Measurements from ENCODE around the gene ZFAND3.
"Not testable (repeated sequence)": the region's sequence is repeated elsewhere in the genome, so short reads cannot be mapped to it uniquely, and the experiment has no call there.

Gene ZFAND3

DNA sequence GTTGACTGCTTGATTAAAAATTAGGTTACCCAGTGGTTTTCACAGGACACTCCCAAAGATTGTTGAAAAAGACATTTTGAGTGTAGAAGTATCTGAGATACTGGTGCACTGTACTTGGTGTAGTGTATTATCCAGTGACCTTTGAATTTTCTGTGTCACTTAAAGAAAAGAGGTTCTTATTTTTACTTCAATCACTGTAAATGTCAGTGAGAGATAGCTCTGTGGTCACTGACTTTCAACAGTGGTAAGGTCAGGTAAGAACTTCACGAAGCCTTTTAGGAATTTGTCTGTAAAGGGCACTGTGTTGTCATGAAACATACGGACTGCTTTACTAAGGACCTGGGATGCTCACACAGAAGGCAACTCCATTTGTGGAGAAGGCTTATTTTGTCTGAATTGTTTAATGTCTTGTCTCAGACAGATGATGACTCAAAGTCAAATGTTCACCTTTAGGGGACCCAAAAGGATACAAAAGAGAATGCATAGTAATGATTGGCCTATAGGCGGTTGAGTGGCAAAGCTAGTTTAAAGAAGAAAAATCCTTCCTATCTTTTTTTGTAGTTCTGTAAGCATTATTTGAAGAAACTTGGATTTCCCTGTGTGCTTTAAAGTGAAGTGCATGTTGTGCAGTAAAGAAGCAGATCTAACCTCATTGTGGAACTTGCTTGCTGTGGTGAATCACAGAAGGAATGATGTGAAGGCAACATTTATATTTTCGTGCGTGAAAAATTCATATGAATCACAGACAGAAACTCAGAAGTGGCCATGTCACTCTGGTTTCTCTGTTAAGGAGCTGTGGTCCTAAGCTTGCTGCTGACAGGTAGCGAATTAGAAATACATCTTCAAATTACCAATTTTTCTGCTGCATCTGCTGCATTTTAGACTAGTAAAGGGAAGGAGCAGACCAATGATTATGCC is 47.3 kb downstream of the ZFAND3 start:
- no peak for DNase-seq

DNA sequence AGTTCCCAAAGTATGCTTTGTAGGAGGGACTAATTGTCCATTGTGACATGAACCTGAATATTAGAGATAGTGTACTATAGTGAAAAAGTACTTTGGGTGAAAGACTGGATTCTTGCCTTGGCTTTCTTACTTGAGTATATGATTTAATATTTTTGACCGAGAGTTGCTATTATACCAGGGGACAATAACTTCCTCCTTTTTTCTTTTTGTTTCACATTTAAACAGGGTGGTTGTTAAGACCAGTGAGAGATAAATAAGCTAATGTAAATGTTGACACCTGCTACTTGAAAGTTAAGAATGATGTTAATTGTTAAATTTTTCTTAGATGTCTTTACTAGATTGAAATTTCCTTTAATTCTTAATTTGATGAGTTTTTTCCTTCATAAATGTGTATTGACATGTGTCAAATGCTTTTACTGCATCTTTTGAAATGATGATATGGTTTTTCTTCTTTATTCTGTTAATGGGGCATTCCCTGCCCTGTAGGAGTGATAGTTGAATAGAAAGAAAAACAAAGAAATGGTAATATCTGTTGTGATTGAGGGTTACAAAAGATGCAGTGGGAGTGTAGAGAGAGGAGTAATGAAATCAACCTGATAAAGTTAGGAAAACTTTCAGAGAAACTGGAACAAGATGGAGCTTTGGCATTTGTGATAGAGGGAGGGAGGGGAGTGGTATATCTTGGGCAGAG is 48.4 kb downstream of the ZFAND3 start:
- no peak for DNase-seq

DNA sequence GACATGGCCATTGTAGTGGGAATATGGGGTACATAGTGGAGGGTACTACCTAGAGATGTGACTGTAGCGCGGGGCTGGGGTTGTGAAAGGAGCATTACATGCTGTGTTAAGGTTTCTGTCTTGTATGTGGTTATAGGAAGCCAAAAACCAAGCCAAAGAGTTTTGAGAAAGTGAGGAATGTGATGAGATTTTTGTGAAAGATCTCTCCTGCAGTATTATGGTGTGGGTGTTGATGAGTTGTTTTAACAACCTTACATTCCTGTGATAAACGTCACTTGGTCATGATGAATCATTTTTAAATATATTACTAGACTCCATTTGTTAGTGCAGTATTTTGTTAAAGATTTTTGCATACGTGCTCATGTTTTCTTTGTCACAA is 48.9 kb downstream of the ZFAND3 start:
- no peak for DNase-seq

DNA sequence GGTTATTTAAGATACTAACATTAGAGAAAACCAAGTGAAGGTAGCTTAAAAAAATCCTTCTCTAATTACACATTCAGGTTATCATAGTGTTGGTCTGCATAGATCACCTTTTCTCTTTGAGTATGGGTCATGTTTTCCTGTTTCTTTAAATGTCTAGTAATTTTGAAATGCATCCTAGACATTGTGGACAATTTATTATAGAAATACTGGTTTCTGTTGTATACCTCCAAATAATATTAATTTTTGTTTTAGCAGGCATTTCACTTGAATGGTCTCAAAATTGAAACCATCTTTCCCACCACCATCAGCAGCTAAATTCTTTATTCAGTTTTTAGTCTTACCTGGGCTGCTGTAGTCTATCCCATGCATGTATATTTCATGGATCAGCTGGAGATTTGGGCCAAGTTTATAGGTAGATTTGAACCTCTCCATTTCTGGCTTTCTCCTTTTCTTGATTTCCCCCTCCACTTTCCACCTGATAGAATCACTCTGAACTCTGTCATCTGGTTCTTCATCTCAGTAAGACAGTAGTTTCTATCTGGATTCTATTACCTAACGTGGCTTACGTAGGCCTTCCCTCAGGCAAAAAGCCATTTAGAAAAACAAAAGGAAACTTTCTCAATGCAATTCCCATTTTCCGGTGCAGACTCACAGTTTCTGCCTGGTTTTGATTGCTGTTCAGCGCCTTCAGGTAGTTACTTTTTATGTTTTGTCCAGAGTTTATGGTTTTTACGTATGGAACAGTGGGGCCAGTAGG is 52.3 kb downstream of the ZFAND3 start:
- DNase-seq = no peak

DNA sequence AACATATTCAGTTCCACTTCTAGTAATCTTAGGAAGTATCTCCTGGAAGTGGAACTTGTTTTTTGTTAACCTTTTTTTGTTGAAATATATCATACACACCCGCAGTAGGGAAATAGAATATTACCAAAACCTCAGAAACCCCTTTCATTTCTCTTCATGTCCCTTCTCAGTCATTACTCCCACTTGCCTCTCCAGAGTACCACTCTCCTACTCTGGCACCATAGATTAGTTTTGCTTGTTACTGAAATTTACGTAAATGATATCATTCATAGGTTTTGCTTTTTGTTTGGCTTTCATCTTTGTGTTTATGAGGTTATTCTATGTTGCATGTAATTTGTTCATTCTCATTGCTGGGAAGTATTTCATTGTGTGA is 52.8 kb downstream of the ZFAND3 start:
- DNase-seq = no peak

GRCh38 chr6:37874726-37875125 is 55.2 kb downstream of the ZFAND3 start:
- DNase-seq = no peak

- DNase-seq = no peak
These were observed 56.2 kb downstream of the ZFAND3 start for GRCh38 chr6:37875561-37876309.

DNA sequence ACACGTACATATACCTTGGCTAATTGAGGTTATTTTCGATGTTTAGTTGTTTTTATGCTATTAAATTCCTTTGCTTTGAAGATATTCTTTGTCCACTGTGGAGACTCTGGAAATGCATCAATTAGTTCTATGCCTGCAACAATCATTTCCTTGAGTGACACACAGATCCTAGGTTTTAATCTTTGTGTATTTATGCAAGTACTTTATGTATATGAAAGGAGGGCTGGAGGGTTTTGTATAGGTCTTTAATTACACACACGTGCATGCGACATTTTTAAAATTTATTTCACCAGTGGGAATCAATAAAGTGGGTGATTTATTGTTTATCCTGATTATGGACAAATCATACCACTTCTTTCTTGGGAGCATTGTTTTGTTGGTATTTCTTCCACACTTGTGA is 57.3 kb downstream of the ZFAND3 start:
- DNase-seq = no peak

DNA sequence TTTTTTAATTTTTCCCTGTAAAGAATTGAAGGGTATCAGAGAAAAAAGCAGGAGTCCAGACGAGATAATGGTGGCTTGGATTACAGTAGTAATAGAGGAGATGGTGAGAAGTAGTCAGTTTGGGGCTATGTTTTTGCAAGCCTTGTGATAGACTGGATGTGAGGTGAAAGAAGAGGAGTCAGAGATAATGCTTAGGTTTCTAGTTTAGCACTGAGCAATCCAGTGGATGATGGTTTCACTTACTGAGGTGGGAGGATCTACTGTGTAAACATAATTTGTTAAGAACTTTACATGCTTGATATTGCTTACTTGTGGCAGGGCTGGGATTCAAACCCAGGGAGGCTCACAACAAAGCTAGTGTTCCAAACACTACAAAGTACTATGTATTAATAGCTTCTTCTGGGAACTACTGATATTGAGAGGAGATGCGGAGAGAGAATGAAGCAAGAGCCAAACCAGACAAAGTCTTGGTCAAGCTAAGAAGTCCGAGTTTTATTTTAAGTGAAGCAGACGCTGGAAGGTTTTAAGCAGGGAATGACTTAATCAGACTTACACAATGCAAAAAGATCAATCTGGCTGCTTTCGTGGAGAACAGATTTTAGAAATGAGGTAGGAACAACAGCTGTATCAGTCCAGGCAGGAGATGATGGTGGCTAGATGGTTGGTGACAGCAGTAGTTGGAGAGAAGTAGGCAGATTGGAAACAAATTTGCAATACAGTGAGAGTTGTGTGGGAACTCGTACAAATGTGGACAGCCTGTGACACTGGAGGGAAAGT is 58.0 kb downstream of the ZFAND3 start:
- DNase-seq = no peak

- DNase-seq = no peak
These were observed 58.7 kb downstream of the ZFAND3 start for GRCh38 chr6:37878150-37878710.

DNA sequence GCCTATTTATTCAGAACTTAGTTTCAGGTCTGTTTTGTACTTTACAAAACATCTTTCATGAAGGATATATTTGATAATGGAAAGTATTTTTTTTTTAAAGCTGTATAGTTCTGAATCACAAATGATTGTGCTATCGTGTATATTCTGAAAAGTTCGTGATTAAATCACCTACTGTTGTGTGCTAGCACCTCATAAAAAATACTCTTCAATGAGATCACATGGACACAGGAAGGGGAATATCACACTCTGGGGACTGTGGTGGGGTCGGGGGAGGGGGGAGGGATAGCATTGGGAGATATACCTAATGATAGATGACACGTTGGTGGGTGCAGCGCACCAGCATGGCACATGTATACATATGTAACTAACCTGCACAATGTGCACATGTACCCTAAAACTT is 61.1 kb downstream of the ZFAND3 start:
- DNase-seq = not testable (repeated sequence)

- no peak for DNase-seq
These were observed 62.8 kb downstream of the ZFAND3 start for GRCh38 chr6:37882292-37882691.

DNA sequence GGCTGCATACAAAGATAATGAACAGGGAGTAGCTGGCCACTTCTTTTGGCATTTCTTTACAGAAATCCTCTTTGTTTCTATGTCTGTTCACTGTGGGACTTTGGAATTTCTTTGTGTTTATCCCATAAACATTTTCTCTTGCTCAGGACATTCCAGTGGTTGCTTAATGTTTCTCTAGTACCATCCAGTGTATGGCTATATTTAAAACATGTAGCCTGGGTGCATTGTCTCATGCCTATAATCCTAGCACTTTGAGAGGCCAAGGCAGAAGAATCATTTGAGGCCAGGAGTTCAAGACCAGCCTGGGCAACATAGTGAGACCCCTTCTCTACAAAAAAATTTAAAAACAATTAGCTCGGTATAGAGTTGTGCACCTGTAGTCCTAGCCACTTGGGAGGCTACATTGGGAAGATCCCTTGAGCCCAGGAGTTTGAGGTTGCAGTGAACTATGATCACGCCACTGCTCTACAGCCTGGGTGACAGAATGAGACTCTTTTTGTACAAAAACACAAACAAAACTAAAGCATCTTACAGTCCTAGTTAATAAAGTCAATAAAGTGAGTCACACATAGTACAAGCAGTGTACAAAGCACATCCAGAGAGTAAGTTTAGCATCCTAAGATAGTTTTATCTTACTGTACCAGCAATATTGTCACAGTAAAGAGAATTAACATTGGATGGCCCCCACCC is 63.3 kb downstream of the ZFAND3 start:
- DNase-seq = no peak

- no peak for DNase-seq
These were observed 65.0 kb downstream of the ZFAND3 start for GRCh38 chr6:37884548-37884947.

- no peak for DNase-seq
These were observed 69.5 kb downstream of the ZFAND3 start for GRCh38 chr6:37889051-37889450.

DNA sequence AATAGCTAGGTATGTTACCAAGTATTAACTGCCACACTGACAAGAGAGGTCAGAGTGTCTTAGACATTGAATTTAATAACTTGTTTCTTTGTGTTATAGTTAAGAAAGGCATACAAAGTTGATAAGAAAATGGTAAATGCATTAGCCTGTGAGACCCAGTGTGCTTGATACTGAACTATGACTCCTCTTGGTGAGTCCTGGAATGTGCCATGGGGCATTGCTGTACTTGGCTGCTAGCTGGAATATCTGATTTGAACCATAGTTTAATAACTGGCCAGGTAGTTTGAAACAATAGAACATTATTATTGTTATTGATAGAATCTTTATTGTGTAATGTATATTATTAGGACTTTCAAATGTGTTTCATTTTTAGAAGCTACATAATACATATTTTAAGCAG is 70.0 kb downstream of the ZFAND3 start:
- no peak for DNase-seq

DNA sequence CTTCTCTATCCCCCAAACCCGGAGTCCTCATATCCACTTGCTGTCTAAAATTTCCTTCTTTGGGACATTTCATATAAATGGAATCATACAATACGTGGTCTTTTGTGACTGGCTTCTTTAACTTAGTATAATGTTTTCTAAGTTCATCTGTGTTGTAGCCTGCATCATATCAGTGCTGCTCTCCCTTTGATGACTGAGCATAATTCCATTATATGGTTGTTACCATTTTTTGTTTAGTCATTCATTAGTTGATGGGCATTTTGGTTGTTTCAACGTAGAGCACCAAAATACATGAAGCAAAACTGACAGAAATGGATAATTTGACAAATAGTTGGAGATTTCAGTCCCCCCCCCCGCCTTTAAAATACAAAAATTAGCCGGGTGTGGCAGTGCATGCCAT is 71.5 kb downstream of the ZFAND3 start:
- DNase-seq = no peak

DNA sequence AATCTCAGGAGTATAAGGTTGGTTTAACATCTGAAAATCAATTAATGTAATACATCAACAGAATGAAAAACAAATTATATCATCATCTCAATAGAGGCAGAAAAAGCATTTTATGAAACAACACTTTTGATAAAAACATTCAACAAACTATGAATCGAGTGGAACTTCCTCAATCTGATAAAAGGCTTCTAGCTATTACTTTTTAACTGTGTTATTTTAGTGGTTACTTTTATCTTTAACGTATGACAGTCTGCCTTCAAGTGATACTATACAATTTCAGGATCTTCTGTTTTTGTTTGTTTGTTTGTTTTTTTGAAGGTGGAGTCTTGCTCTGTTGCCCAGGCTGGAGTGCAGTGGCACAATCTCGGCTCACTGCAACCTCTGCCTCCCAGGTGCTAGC is 73.7 kb downstream of the ZFAND3 start:
- no peak for DNase-seq

- not testable (repeated sequence) for DNase-seq
These were observed 74.2 kb downstream of the ZFAND3 start for GRCh38 chr6:37893734-37894133.

- no peak for DNase-seq
These were observed 75.1 kb downstream of the ZFAND3 start for GRCh38 chr6:37894585-37894984.

DNA sequence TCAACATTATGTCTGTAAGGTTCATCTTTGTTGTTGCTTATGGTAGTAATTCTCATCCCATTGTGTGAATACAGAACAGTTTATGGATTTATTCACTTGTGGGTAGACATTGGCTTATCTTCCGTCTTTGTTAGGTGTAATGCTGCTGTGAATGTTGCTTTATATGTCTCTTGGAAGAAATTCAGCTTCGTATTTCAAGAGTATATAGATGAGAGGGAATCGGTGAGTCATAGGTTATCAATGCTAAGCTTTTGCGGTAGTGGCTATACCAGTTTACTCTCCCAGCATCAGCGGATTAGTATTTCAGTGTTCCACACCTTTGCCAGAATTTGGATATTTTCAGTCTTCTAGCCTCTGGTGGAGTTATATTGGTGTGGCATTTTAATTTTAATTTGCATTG is 77.8 kb downstream of the ZFAND3 start:
- DNase-seq = no peak
